Rectal smooth muscle tissue (tissue), 1 donor: ENCODE data around the gene PKIG.
"Not testable (repeated sequence)": the region's sequence is repeated elsewhere in the genome, so short reads cannot be mapped to it uniquely, and the experiment has no call there.

Experiments used
- H3K27ac ChIP-seq: one replicate; pipeline ENCODE4 v1.7.0; 2013; ENCODE audit warnings: low read depth, low read length, inconsistent platforms
- H3K27me3 ChIP-seq: one replicate; pipeline ENCODE4 v1.7.0; 2013; ENCODE audit warnings: low read length; ENCODE audit not compliant: control insufficient read depth, insufficient read depth
- H3K36me3 ChIP-seq: one replicate; pipeline ENCODE4 v1.7.0; 2013; ENCODE audit warnings: low read length; ENCODE audit not compliant: control insufficient read depth, insufficient read depth
- H3K4me1 ChIP-seq: one replicate; pipeline ENCODE4 v1.7.0; 2013; ENCODE audit warnings: low read length; ENCODE audit not compliant: control insufficient read depth, insufficient read depth
- H3K4me3 ChIP-seq: one replicate; pipeline ENCODE4 v1.7.0; 2013; ENCODE audit warnings: low read length
- H3K9ac ChIP-seq: one replicate; pipeline ENCODE4 v1.7.0; 2013; ENCODE audit warnings: low read length

PKIG gene

DNA sequence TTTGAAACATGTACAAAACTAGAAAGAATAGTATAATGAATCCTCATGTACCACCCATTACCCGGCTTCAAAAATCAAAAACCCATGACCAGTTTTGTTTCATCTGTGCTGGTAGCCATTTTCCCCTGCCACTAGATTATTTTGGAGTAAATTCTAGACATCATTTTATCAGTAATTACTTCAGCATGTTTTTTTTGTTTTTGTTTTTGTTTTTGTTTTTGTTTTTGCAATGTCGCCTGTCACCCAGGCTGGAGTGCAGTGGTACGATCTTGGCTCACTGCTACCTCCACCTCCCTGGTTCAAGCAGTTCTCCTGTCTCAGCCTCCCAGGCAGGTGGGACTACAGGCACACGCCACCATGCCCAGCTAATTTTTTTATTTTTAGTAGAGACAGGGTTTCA is 8.0 kb upstream of the PKIG start:
- Histone ChIP-seq H3K27ac (peak overlapping the region; percentile 95), H3K36me3 (no peaks in the 10 kb centered on the region), H3K9ac (no peak overlapping the region), H3K27me3 (no peaks in the 10 kb centered on the region), H3K4me3 (no peak overlapping the region), H3K4me1 (peaks cover 33% of the 10 kb centered on the region)

DNA sequence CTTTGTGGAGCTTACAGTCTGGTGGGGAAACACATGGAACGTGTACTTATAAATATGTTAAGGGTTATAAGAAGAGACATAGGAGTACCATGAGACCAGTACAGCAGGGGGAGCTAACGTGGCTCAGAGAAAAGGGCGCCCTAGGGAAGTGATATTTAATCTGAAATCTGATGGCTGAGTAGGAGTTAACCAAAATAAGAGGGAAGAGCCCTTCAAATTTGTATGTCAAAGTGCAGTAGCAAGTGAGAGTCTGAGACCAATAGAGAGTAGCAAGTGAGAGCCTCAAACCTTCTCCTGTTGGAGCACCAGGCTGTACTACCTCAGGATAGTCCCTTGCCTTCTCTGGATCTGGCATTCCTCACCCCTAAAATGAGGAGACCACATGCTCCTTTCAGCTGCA is 6.1 kb upstream of the PKIG start:
- Histone ChIP-seq H3K27ac (peak overlapping the region; percentile 28), H3K36me3 (no peaks in the 10 kb centered on the region), H3K4me1 (peaks cover 40% of the 10 kb centered on the region), H3K9ac (no peak overlapping the region), H3K4me3 (no peak overlapping the region), H3K27me3 (no peaks in the 10 kb centered on the region)

DNA sequence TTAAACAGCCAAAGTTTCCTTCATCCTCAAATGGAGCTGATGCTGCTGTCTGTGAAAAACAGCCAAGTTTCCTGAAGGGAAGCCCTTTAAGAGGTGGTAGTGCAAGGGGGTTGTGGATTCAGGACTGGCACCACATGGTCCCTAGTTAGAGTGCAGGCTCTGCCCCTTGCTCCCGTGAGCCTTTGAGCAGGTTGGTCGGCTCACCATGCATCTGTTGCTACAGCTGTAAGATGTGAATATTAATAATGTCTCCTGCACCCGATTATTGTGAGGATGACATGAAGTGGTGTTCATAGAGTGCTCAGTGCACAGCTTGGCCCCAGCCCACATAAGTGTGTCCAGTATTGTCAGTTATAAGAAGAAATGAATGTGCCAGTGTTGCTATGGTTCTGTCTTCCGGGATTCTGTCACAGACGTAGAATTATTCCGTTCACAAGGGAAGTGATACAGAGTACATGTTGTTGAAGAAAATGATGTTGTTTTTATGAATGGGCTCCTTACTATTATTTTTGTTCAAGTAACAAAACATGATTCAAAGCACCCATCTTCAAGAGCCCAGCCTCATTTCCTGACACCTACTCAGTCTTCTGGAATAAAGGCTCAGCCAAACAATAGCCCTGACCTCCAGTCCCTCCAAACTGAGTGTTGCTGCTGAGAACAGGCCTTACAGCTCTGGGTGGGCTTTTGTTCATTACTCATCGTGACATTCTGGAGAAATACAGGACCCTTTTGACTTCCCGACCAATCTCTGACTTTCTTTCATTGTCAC is 2.9 kb upstream of the PKIG start:
- Histone ChIP-seq H3K4me3 (no peak overlapping the region), H3K9ac (no peak overlapping the region), H3K27ac (peak overlapping the region; percentile 1)

DNA sequence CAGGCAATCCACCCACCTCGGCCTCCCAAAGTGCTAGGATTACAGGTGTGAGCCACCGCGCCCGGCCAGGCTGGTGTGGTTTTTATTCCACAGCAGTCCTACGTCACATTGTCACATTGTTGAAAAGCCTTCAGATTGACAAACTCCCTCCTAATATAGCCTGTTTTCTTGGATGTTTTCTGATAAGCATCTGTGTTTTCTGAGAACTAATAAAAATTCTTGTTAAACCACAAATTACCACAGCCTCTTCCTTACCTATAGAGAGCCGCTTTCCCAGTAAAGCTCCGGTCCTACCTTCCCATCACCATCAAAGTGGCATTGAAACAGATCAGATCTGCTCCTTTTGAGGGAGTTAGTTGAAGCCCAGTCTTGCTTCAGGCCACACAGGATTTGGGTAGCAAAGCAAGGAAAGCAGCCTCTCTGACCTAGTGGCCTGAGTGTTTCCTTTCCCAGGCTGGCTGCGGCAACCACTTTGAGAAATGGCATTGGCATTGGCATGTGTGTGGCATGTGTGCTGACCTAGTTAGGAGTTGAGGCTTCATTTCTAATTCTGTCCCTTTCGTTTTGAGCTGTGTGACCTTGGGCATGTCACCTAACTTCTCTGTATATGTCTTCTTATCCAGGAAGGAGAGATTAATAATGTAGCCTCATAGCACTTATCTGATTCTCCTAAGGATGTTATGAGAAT is 1.7 kb upstream of the PKIG start:
- Histone ChIP-seq H3K4me1 (peaks cover 50% of the 10 kb centered on the region), H3K27ac (peak overlapping the region; percentile 72), H3K9ac (no peak overlapping the region)

More for the DNA sequence above, 2.9 kb upstream of the PKIG start:
- Histone ChIP-seq H3K27me3 (no peaks in the 10 kb centered on the region), H3K36me3 (no peaks in the 10 kb centered on the region), H3K4me1 (peaks cover 40% of the 10 kb centered on the region)

DNA sequence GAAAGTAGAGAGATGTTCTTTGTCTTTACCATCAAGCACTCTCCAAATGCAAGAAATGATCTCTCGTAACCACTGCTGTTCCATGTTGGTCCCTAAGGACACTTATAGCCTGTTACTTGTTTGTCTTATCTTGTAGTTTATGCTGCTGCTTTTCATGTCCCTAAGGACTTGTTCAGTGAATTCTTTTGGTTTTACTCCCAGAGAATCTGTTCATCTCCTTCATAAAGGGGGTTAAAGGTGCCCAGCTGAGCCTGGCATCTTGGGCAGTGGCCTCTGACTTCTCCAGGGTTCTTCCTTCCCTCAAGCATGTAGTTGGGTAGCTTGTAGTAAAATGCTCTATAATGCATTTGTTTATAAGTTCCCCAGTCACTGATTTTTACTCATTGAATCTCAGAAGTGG is 864 bp upstream of the PKIG start:
- Histone ChIP-seq H3K4me3 (no peak overlapping the region), H3K27me3 (no peaks in the 10 kb centered on the region), H3K36me3 (no peaks in the 10 kb centered on the region), H3K27ac (peak overlapping the region; percentile 72), H3K9ac (no peak overlapping the region), H3K4me1 (peaks cover 46% of the 10 kb centered on the region)

More for the DNA sequence above, 1.7 kb upstream of the PKIG start:
- H3K27me3 ChIP-seq: no peaks in the 10 kb centered on the region
- H3K4me3 ChIP-seq: peak overlapping the region; percentile 3
- no peaks in the 10 kb centered on the region for H3K36me3 ChIP-seq

DNA sequence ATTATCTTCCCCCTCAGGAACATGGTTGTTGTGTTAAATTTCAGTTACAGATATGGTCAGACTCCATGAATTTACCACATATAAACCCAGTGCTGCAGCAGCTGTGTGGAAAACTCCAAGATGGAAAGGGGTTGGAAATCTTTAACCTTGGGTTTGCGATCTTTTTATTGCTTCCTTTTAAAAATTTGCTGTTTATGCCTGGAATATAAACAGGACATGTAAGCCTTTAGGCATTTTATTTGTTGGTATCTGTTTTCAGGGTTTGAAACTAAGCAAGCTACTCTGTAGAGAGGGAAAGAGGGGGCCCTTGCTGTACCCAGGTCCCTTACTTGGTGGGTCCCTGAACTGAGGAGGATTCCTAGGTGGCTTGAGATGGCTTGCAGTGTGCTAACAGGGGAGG is 778 bp downstream of the PKIG start:
- peak overlapping the region; percentile 19 for H3K4me3 ChIP-seq
- no peak overlapping the region for H3K9ac ChIP-seq
- H3K27ac ChIP-seq: peak overlapping the region; percentile 72
- no peaks in the 10 kb centered on the region for H3K36me3 ChIP-seq
- H3K4me1 ChIP-seq: peaks cover 46% of the 10 kb centered on the region
- no peaks in the 10 kb centered on the region for H3K27me3 ChIP-seq

DNA sequence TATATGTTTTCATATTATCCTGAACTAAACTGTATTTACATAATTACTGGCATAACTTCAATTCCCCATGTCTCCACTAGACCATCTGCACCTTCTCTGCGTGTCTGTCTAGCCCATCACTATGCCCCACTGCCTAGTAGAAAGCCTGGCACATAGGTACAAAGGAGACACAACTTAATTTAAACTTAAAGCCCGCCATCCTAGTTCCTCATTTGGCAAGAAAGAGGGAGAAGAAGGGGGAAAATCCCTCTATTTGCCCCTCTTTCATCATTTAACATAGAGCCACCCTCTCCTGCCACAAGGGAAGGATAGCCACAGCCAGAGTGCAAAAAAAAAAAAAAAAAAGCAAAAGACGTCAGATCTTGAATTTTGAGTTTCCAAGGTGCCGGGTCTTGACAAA is 1.8 kb downstream of the PKIG start:
- Histone ChIP-seq H3K27me3 (no peaks in the 10 kb centered on the region), H3K27ac (peak overlapping the region; percentile 11), H3K4me3 (peak overlapping the region; percentile 19), H3K36me3 (no peaks in the 10 kb centered on the region), H3K9ac (no peak overlapping the region), H3K4me1 (peaks cover 45% of the 10 kb centered on the region)

DNA sequence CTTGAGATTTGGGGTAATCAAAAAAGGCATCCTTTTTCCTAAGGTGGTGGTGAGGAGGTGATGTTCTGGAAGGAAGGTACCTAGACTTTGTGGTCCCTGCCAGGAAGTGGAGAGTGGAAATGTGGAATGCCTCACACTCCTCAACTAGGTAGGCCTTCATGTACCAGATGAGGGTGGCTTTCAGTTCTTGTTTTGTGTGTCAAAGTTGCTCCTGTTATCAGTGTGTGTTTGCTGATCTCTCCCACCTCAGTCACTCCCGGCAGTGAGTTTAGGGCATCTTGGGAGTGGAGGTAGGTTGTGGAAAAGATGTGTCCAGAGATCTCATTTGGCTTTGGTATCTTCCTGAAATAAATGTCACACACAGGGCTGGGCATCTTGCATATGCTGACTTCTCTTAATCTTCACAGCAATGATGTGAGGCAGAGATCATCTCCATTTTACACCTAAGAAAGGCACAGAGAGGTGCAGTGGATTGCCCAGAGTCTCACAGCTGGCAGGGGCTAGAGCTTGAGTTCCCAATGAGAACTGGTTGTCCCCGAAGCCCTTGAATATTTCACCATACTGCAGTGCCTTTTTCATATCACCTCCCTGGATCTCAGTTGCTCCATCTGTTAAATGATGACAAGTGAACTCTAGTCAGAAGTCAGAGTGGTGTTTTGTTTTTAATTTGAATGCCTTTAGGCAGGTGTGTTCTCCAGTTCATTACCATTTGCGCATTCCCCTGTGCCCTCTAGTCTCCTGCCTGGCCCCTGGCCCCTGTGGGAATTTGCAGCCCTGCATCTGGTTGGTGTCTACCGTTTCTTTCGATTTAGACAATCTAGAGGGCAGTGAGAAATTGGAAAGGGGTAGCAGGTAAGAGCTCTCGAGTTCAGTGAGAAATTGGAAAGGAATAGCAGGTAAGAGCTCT is 2.9 kb downstream of the PKIG start:
- peak overlapping the region; percentile 18 for H3K4me3 ChIP-seq
- no peaks in the 10 kb centered on the region for H3K27me3 ChIP-seq
- H3K4me1 ChIP-seq: peaks cover 44% of the 10 kb centered on the region
- H3K36me3 ChIP-seq: no peaks in the 10 kb centered on the region
- peak overlapping the region; percentile 56 for H3K27ac ChIP-seq
- H3K9ac ChIP-seq: peak overlapping the region; percentile 36

DNA sequence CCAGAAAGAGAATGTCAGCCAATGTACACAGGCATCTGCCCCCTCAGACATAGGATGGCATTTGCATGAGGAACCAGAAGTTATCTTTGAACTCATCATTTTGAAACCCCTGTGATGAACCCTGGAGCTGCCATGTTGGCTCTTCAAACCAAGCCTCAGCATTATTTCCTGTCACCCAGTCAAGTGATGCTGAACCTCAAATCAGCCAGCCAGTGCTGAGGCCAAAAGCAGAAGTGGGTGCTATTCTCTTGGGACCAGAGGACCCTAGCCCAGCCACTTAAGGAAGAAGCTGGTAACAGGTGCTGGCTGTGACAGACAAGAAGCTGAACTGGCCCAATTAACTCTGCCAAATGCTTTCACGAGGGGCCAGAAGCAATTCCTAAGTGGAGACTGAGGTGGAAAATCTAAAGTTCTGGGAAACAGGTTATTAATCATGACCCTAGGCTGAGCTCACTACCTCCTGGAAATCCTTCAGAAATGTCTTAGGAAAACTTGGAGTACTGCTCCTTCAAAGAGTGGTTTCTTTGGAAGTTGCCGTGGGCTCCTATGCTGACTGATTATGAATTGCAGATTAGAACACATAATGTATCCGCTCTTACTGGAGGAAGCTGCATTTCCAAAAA is 4.0 kb downstream of the PKIG start:
- peaks cover 7% of the 10 kb centered on the region for H3K36me3 ChIP-seq
- H3K27me3 ChIP-seq: no peaks in the 10 kb centered on the region
- no peak overlapping the region for H3K9ac ChIP-seq
- H3K4me3 ChIP-seq: no peak overlapping the region
- peaks cover 34% of the 10 kb centered on the region for H3K4me1 ChIP-seq
- H3K27ac ChIP-seq: peak overlapping the region; percentile 56

DNA sequence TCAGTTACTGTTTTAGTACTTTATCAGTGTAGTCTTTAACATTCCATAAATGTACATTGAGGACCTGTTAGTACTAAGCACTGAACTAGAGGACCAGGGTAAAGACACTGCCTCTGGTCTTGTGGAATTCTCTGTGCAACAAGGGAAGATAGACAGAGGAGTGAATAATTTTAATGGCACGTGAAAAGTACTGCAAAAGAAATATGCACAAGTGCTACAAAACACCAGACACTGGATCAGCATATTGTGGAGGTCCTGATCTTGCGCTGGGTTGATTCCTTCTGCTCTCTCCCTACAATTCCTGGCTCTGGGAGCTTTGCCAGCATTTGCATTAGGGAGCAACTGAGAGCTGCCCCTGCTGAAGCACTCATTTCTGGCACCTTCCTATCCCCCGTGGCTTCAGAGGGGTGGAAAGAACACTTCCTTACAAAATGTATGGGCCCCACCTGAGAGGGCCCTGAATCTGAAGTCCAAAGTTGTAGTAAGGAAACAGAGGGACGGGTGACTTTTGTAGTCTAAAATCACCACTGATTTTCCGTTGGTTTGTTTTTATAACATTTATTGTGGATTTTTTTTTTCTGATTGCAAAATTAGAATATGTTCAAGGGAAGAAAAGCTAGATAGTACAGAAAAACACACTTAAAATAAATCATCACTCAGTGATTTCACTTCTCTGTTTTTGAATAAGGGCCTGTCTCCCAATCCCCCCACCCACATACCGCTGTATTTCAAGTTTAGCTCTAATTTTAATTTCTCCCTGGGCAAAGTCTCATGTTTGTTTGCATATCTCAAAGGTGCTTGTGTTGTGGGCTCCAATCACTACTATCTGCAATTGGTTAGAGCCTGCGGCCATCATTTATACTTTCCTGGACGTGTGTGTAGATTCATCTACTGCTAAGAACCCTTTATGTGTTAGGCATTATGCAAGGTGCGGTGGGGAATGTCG is 4.9 kb downstream of the PKIG start:
- Histone ChIP-seq H3K36me3 (peaks cover 7% of the 10 kb centered on the region), H3K4me3 (no peak overlapping the region), H3K9ac (no peak overlapping the region), H3K27ac (peak overlapping the region; percentile 12), H3K27me3 (no peaks in the 10 kb centered on the region), H3K4me1 (peaks cover 25% of the 10 kb centered on the region)

DNA sequence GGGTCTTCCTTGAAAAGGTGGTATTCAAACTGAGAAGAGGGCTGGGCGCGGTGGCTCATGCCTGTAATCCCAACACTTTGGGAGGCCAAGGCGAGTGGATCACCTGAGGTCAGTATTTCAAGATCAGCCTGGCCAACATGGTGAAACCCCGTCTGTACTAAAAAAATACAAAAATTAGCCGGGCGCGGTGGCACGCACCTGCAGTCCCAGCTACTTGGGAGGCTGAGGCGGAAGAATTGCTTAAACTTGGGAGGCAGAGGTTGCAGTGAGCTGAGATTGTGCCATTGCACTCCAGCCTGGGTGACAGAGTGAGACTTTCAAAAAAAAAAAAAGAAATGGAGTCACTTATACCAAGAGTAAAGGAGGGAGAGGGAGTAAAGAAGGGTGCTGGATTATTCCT is 5.9 kb downstream of the PKIG start:
- peaks cover 23% of the 10 kb centered on the region for H3K4me1 ChIP-seq
- H3K27ac ChIP-seq: not testable (repeated sequence)

More for the DNA sequence above, 5.9 kb downstream of the PKIG start:
- not testable (repeated sequence) for H3K4me3 ChIP-seq, H3K27me3 ChIP-seq, H3K9ac ChIP-seq, H3K36me3 ChIP-seq
